ENCODE measurements around the gene PCGF3. TPM values are rescaled to one million over a fixed set of nuclear protein-coding genes. Genes with fewer than 3 reads are reported as not detected.

Gene PCGF3
- total RNA-seq = 23.0 TPM

- peak within 1 kb of the TSS; percentile 64 for H3K27ac ChIP-seq (ENCODE audit: low read depth, low read length)
- H3K4me1 ChIP-seq (ENCODE audit: control insufficient read depth in 3 of 3, insufficient read depth in 3 of 3, low read length in 3 of 3) = peaks cover 21 to 33% (median 24%) of the 10 kb centered on the region in 3 donors
- H3K36me3 ChIP-seq (ENCODE audit: control insufficient read depth in 3 of 3, insufficient read depth in 3 of 3, low read length in 3 of 3) = peaks cover 0 to 5% (median 2%) of the 10 kb centered on the region in 3 donors
- peaks cover 0 to 3% (median 2%) of the 10 kb centered on the region in 3 donors for H3K27me3 ChIP-seq (ENCODE audit: control insufficient read depth in 3 of 3, insufficient read depth in 3 of 3, low read length in 3 of 3)
- peak within 1 kb of the TSS; percentile 93 to 97 (median 96) for H3K9ac ChIP-seq (ENCODE audit: low read depth in 1 of 3, low read length in 3 of 3)
- H3K4me3 ChIP-seq (ENCODE audit: low read length in 3 of 3) = peak within 1 kb of the TSS; percentile 84 to 90 (median 87)
- H3K9me3 ChIP-seq (ENCODE audit: control insufficient read depth in 3 of 3, low read length in 3 of 3) = no peaks in the 10 kb centered on the region
These were observed at the start of gene PCGF3 for GRCh38 chr4:705278-706082. PCGF3 (plus strand) TSS chr4:705832; CDS start chr4:733681, 27,849 bp downstream.

- H3K36me3 ChIP-seq (ENCODE audit: control insufficient read depth in 3 of 3, insufficient read depth in 3 of 3, low read length in 3 of 3) = no peaks in the 10 kb centered on the region
- H3K9me3 ChIP-seq (ENCODE audit: control insufficient read depth in 3 of 3, low read length in 3 of 3) = no peaks in the 10 kb centered on the region
- H3K4me1 ChIP-seq (ENCODE audit: control insufficient read depth in 3 of 3, insufficient read depth in 3 of 3, low read length in 3 of 3) = no peaks in the 10 kb centered on the region
- no peak overlapping the region for H3K4me3 ChIP-seq (ENCODE audit: low read length in 3 of 3)
- no peak overlapping the region for H3K9ac ChIP-seq (ENCODE audit: low read depth in 1 of 3, low read length in 3 of 3)
- H3K27ac ChIP-seq (ENCODE audit: low read depth, low read length) = no peak overlapping the region
- H3K27me3 ChIP-seq (ENCODE audit: control insufficient read depth in 3 of 3, insufficient read depth in 3 of 3, low read length in 3 of 3) = peaks cover 28 to 50% (median 34%) of the 10 kb centered on the region in 3 donors
These were observed 48.9 kb upstream of the PCGF3 start for GRCh38 chr4:656436-657337.

GRCh38 chr4:657338-657833 is 48.2 kb upstream of the PCGF3 start:
- no peak overlapping the region for H3K9ac ChIP-seq (ENCODE audit: low read depth in 1 of 3, low read length in 3 of 3)
- H3K36me3 ChIP-seq (ENCODE audit: control insufficient read depth in 3 of 3, insufficient read depth in 3 of 3, low read length in 3 of 3) = no peaks in the 10 kb centered on the region
- H3K4me1 ChIP-seq (ENCODE audit: control insufficient read depth in 3 of 3, insufficient read depth in 3 of 3, low read length in 3 of 3) = no peaks in the 10 kb centered on the region
- H3K27me3 ChIP-seq (ENCODE audit: control insufficient read depth in 3 of 3, insufficient read depth in 3 of 3, low read length in 3 of 3) = peaks cover 31 to 57% (median 35%) of the 10 kb centered on the region in 3 donors
- no peaks in the 10 kb centered on the region for H3K9me3 ChIP-seq (ENCODE audit: control insufficient read depth in 3 of 3, low read length in 3 of 3)
- no peak overlapping the region for H3K4me3 ChIP-seq (ENCODE audit: low read length in 3 of 3)
- H3K27ac ChIP-seq (ENCODE audit: low read depth, low read length) = no peak overlapping the region

GRCh38 chr4:657834-658667 is 47.6 kb upstream of the PCGF3 start:
- no peak overlapping the region for H3K27ac ChIP-seq (ENCODE audit: low read depth, low read length)
- no peak overlapping the region for H3K9ac ChIP-seq (ENCODE audit: low read depth in 1 of 3, low read length in 3 of 3)
- H3K27me3 ChIP-seq (ENCODE audit: control insufficient read depth in 3 of 3, insufficient read depth in 3 of 3, low read length in 3 of 3) = peaks cover 35 to 63% (median 39%) of the 10 kb centered on the region in 3 donors
- no peak overlapping the region for H3K4me3 ChIP-seq (ENCODE audit: low read length in 3 of 3)
- no peaks in the 10 kb centered on the region for H3K4me1 ChIP-seq (ENCODE audit: control insufficient read depth in 3 of 3, insufficient read depth in 3 of 3, low read length in 3 of 3)
- H3K9me3 ChIP-seq (ENCODE audit: control insufficient read depth in 3 of 3, low read length in 3 of 3) = no peaks in the 10 kb centered on the region
- H3K36me3 ChIP-seq (ENCODE audit: control insufficient read depth in 3 of 3, insufficient read depth in 3 of 3, low read length in 3 of 3) = no peaks in the 10 kb centered on the region

- peaks cover 39 to 66% (median 48%) of the 10 kb centered on the region in 3 donors for H3K27me3 ChIP-seq (ENCODE audit: control insufficient read depth in 3 of 3, insufficient read depth in 3 of 3, low read length in 3 of 3)
These were observed 46.7 kb upstream of the PCGF3 start for GRCh38 chr4:658681-659667.

GRCh38 chr4:659851-660250 is 45.8 kb upstream of the PCGF3 start:
- Histone ChIP-seq H3K9ac (ENCODE audit: low read depth in 1 of 3, low read length in 3 of 3) (no peak overlapping the region), H3K27me3 (ENCODE audit: control insufficient read depth in 3 of 3, insufficient read depth in 3 of 3, low read length in 3 of 3) (peaks cover 35 to 67% (median 47%) of the 10 kb centered on the region in 3 donors), H3K9me3 (ENCODE audit: control insufficient read depth in 3 of 3, low read length in 3 of 3) (no peaks in the 10 kb centered on the region), H3K27ac (ENCODE audit: low read depth, low read length) (no peak overlapping the region), H3K4me1 (ENCODE audit: control insufficient read depth in 3 of 3, insufficient read depth in 3 of 3, low read length in 3 of 3) (no peaks in the 10 kb centered on the region), H3K4me3 (ENCODE audit: low read length in 3 of 3) (no peak overlapping the region), H3K36me3 (ENCODE audit: control insufficient read depth in 3 of 3, insufficient read depth in 3 of 3, low read length in 3 of 3) (no peaks in the 10 kb centered on the region)

More at GRCh38 chr4:658681-659667, 46.7 kb upstream of the PCGF3 start:
- no peak overlapping the region for H3K4me3 ChIP-seq (ENCODE audit: low read length in 3 of 3)
- H3K9ac ChIP-seq (ENCODE audit: low read depth in 1 of 3, low read length in 3 of 3) = no peak overlapping the region
- H3K36me3 ChIP-seq (ENCODE audit: control insufficient read depth in 3 of 3, insufficient read depth in 3 of 3, low read length in 3 of 3) = no peaks in the 10 kb centered on the region
- H3K27ac ChIP-seq (ENCODE audit: low read depth, low read length) = no peak overlapping the region
- no peaks in the 10 kb centered on the region for H3K9me3 ChIP-seq (ENCODE audit: control insufficient read depth in 3 of 3, low read length in 3 of 3)
- H3K4me1 ChIP-seq (ENCODE audit: control insufficient read depth in 3 of 3, insufficient read depth in 3 of 3, low read length in 3 of 3) = no peaks in the 10 kb centered on the region

GRCh38 chr4:660401-660800 is 45.2 kb upstream of the PCGF3 start:
- Histone ChIP-seq H3K27me3 (ENCODE audit: control insufficient read depth in 3 of 3, insufficient read depth in 3 of 3, low read length in 3 of 3) (peaks cover 34 to 67% (median 45%) of the 10 kb centered on the region in 3 donors), H3K9me3 (ENCODE audit: control insufficient read depth in 3 of 3, low read length in 3 of 3) (no peaks in the 10 kb centered on the region), H3K27ac (ENCODE audit: low read depth, low read length) (no peak overlapping the region), H3K36me3 (ENCODE audit: control insufficient read depth in 3 of 3, insufficient read depth in 3 of 3, low read length in 3 of 3) (no peaks in the 10 kb centered on the region), H3K4me1 (ENCODE audit: control insufficient read depth in 3 of 3, insufficient read depth in 3 of 3, low read length in 3 of 3) (no peaks in the 10 kb centered on the region), H3K9ac (ENCODE audit: low read depth in 1 of 3, low read length in 3 of 3) (no peak overlapping the region), H3K4me3 (ENCODE audit: low read length in 3 of 3) (no peak overlapping the region)

- Histone ChIP-seq H3K27me3 (ENCODE audit: control insufficient read depth in 3 of 3, insufficient read depth in 3 of 3, low read length in 3 of 3) (peaks cover 37 to 68% (median 44%) of the 10 kb centered on the region in 3 donors), H3K36me3 (ENCODE audit: control insufficient read depth in 3 of 3, insufficient read depth in 3 of 3, low read length in 3 of 3) (no peaks in the 10 kb centered on the region), H3K27ac (ENCODE audit: low read depth, low read length) (no peak overlapping the region), H3K4me1 (ENCODE audit: control insufficient read depth in 3 of 3, insufficient read depth in 3 of 3, low read length in 3 of 3) (no peaks in the 10 kb centered on the region), H3K4me3 (ENCODE audit: low read length in 3 of 3) (no peak overlapping the region), H3K9ac (ENCODE audit: low read depth in 1 of 3, low read length in 3 of 3) (no peak overlapping the region), H3K9me3 (ENCODE audit: control insufficient read depth in 3 of 3, low read length in 3 of 3) (no peaks in the 10 kb centered on the region)
These were observed 44.4 kb upstream of the PCGF3 start for GRCh38 chr4:661231-661630.
